Adrenal gland (tissue), 12 donors: ENCODE results near the gene MPZ. TPM values are rescaled to one million over a fixed set of nuclear protein-coding genes. Genes with fewer than 3 reads are reported as not detected.

Source experiments
- DNase-seq, 7 donors: peaks; one replicate each; pipeline ENCODE4 v3.0.0-alpha.2; 2019 to 2020
- H3K27ac ChIP-seq, 5 donors: fragments of 200-600 bp; sonication (generic) in 4 of 5; 1 replicate in 3 of 5; 2 replicates in 2 of 5; pipeline versions ENCODE4 v1.5.1 to v1.8.0; 2016 to 2020; ENCODE audit warnings: mild to moderate bottlenecking in 1 of 5
- H3K27me3 ChIP-seq: fragments of 200-600 bp; 2 replicates; pipeline ENCODE4 v1.8.0; 2021
- H3K36me3 ChIP-seq, 2 donors: fragments of 200-600 bp; replicated peaks in 1 of 2; 1 replicate in 1 of 2; 2 replicates in 1 of 2; pipeline versions ENCODE4 v1.5.1 to v1.8.0; 2018 to 2022
- H3K4me1 ChIP-seq, 2 donors: fragments of 200-600 bp; replicated peaks in 1 of 2; 1 replicate in 1 of 2; 2 replicates in 1 of 2; pipeline versions ENCODE4 v1.5.1 to v1.8.0; 2018 to 2021
- H3K4me3 ChIP-seq, 4 donors: fragments of 200-600 bp; sonication (generic) in 3 of 4; one replicate each; pipeline ENCODE4 v1.5.1; 2016 to 2018
- H3K9me3 ChIP-seq, 3 donors: fragments of 200-600 bp; sonication (generic) in 1 of 3; replicated peaks in 1 of 3; 1 replicate in 2 of 3; 2 replicates in 1 of 3; pipeline versions ENCODE4 v1.5.1 to v1.8.0; 2016 to 2021
- POLR2A ChIP-seq, 2 donors: fragments of 450-650 bp; IDR thresholded peaks; one replicate each; pipeline ENCODE4 v1.6.1; 2017; ENCODE audit warnings: antibody characterized with exemption in 2 of 2, mild to moderate bottlenecking in 2 of 2, moderate library complexity in 1 of 2
- WGBS, 4 donors: extraction: QIAGEN DNeasy Blood & Tissue Kit in 2 of 4; methylation state at CpG; one replicate each; pipeline versions ENCODE4 v1.1.5 to v1.1.7; 2013 to 2017; 5-methylcytosine and 5-hydroxymethylcytosine counted together
- intact Hi-C, 2 donors: fragments of 100-400 bp; cut with DNase I; formaldehyde crosslinking; loops; one replicate each; pipeline versions ENCODE4 v1.14.1 to v1.15.0; 2022 to 2023
- polyA plus RNA-seq, 3 donors: library from polyadenylated mRNA; stranded (reverse); fragments of 200-250 nt in 2 of 3; fragments of 350-450 nt in 1 of 3; fragmentation: Illumina TruSeq in 1 of 3; extraction: RNeasy Lipid Tissue Mini Kit (QIAGEN cat#74804) in 1 of 3; gene quantifications; one replicate each; pipeline ENCODE4 v1.2.3, GENCODE V29; 2013 to 2014
- total RNA-seq, 9 donors: library from RNA; depleted of rRNA in 4 of 9; stranded (reverse); fragments of >200 nt in 4 of 9; fragments of 120-200 nt in 1 of 9; fragmentation: NEBNext Ultra II Directional in 1 of 9; extraction: Animal tissue kit (Norgen Biotek cat#: 25700) in 1 of 9; gene quantifications; one replicate each; pipeline versions ENCODE4 v1.1.0 to v1.2.4, GENCODE V29; 2013 to 2023
- TF ChIP-seq, protein P1 (sequence below), 6 experiments: fragments of 450-650 bp in 4 of 6; fragments of 200-600 bp in 2 of 6; sonication (generic) in 1 of 6; IDR thresholded peaks; 1 replicate in 5 of 6; 2 replicates in 1 of 6; pipeline versions ENCODE4 v1.5.1 to v1.8.0; 2016 to 2021; ENCODE audit warnings: antibody characterized with exemption in 6 of 6, mild to moderate bottlenecking in 2 of 6, moderate library complexity in 1 of 6
- donor health status: healthy with polysubstance abuse.
- donor health status: Bipolar disorder and iron deficiency.
- donor health status: DM: yes; HTN: yes; CAD: no.
- donor health status: DM: no; HTN: no; CAD: no.
- donor health status: DM: no; HTN: no; CAD: no.
- donor health status: DM: yes; HTN: yes; CAD: no.

MPZ gene
- total and polyA plus RNA-seq, 12 donors: 0.66 to 10.3 (median 4.0) TPM

DNA sequence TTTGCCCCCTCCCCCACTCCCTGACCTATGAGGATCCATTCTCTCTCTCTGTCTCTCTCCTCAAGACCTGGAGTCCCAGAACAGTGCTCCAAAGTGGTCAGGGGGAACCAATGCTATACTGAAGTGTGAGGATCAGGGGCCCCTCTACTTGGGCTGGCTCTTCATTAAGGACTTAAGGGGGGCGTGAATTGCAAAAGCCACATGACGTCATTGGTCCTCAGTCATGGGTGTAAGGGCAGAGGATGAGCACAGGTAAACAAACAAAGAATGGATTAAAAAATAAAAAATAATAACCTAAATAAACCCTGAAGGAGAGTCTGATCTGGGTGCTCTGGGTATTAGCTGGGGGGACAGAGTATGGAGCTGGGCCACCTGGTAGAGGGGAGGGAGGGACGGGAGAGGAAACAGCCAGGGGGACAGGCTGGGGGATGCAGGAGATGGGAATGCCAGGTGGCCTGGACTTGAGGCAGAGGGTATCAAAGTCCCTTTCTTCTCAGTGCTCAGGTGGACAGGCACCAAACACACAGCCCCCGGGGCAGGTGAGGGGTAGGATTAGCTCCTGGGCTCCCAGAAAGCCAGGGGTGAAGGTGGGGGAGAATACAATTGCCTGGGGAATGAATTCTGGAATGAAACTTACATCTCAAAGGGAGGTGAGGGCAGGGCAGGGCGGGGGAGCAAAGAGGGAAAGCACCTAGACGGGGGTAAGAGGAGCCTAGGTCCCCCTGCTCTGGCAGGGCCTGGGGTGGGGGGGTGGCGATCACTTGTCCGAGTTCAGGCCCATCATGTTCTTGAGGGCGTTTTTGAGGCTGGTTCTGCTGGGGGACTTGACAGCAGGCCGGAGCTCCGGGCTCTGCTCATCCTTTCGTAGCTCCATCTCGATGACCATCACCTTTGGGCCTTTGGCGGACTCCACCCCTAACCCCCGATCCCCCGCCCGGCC, 4.6 kb downstream of the MPZ start:
- peak in 2 of 7 donors; percentile 25 to 26 for DNase-seq
- Histone ChIP-seq H3K36me3 (peaks cover 0 to 4% of the 10 kb centered on the region in 2 donors), H3K27ac (peak overlapping the region in 4 of 5 donors; percentile 10 to 82 (median 61)), H3K9me3 (no peaks in the 10 kb centered on the region), H3K27me3 (no peaks in the 10 kb centered on the region), H3K4me3 (peak overlapping the region; percentile 31 to 74 (median 47)), H3K4me1 (peaks cover 16 to 18% of the 10 kb centered on the region in 2 donors)
- 14 to 27% (median 16%) methylated on average over 12 to 17 of the region's 17 CpGs for WGBS, 4 donors
- intact Hi-C loops: loop anchor here (5.0 kb wide), 1 partner anchor 62 kb away; the partner anchor contains the start of gene CFAP126 (in 2 of the 2)
- TF ChIP-seq POLR2A (IDR thresholded peaks at IDR 0.05): no peak
- TF ChIP-seq, protein P1, sequence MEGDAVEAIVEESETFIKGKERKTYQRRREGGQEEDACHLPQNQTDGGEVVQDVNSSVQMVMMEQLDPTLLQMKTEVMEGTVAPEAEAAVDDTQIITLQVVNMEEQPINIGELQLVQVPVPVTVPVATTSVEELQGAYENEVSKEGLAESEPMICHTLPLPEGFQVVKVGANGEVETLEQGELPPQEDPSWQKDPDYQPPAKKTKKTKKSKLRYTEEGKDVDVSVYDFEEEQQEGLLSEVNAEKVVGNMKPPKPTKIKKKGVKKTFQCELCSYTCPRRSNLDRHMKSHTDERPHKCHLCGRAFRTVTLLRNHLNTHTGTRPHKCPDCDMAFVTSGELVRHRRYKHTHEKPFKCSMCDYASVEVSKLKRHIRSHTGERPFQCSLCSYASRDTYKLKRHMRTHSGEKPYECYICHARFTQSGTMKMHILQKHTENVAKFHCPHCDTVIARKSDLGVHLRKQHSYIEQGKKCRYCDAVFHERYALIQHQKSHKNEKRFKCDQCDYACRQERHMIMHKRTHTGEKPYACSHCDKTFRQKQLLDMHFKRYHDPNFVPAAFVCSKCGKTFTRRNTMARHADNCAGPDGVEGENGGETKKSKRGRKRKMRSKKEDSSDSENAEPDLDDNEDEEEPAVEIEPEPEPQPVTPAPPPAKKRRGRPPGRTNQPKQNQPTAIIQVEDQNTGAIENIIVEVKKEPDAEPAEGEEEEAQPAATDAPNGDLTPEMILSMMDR (IDR thresholded peaks at IDR 0.05): no peak

GRCh38 chr1:161300478-161300877, 9.3 kb downstream of the MPZ start:
- Histone ChIP-seq H3K4me3 (no peak overlapping the region), H3K27ac (no peak overlapping the region), H3K4me1 (peaks cover 6 to 11% of the 10 kb centered on the region in 2 donors), H3K9me3 (no peaks in the 10 kb centered on the region), H3K36me3 (peaks cover 0 to 4% of the 10 kb centered on the region in 2 donors), H3K27me3 (no peaks in the 10 kb centered on the region)
- no peak for DNase-seq
- 85 to 92% (median 86%) methylated on average over 4 of the region's 4 CpGs for WGBS, 4 donors
- no peak for TF ChIP-seq POLR2A (IDR thresholded peaks at IDR 0.05)
- TF ChIP-seq, protein P1 (IDR thresholded peaks at IDR 0.05): no peak
- intact Hi-C loops: no loop called here

- WGBS, 4 donors: 70 to 84% (median 78%) methylated on average over 9 of the region's 9 CpGs
- no peak overlapping the region for H3K4me3 ChIP-seq
- no peaks in the 10 kb centered on the region for H3K4me1 ChIP-seq
- H3K36me3 ChIP-seq: peaks cover 0 to 4% of the 10 kb centered on the region in 2 donors
- H3K9me3 ChIP-seq: no peaks in the 10 kb centered on the region
- H3K27me3 ChIP-seq: no peaks in the 10 kb centered on the region
- intact Hi-C loops: loop anchor here in 1 of 2 donors (10.0 kb wide), 1 partner anchor 75 kb away; the partner anchor contains the start of genes APOA2 and TOMM40L
- TF ChIP-seq, protein P1 (IDR thresholded peaks at IDR 0.05): no peak
- no peak for TF ChIP-seq POLR2A (IDR thresholded peaks at IDR 0.05)
- H3K27ac ChIP-seq: no peak overlapping the region
- DNase-seq: no peak
Measured at GRCh38 chr1:161299347-161299746, 10.4 kb downstream of the MPZ start.

- 77 to 88% (median 84%) methylated on average over 6 of the region's 6 CpGs for WGBS, 4 donors
- intact Hi-C loops: loop anchor here in 1 of 2 donors (10.0 kb wide), 1 partner anchor 73 kb away; the partner anchor contains the start of genes APOA2 and TOMM40L
- Histone ChIP-seq H3K4me3 (no peak overlapping the region), H3K36me3 (no peaks in the 10 kb centered on the region), H3K4me1 (no peaks in the 10 kb centered on the region), H3K27ac (no peak overlapping the region), H3K9me3 (no peaks in the 10 kb centered on the region), H3K27me3 (no peaks in the 10 kb centered on the region)
- TF ChIP-seq, protein P1 (IDR thresholded peaks at IDR 0.05): no peak
- no peak for TF ChIP-seq POLR2A (IDR thresholded peaks at IDR 0.05)
- DNase-seq: no peak
Measured at GRCh38 chr1:161298116-161298515, 11.7 kb downstream of the MPZ start.
